GM12878 (cell line): ENCODE measurements around the gene RALGPS1.

Experiments used
- CTCF ChIP-seq, 3 experiments: IDR thresholded peaks in 2 of 3; conservative IDR thresholded peaks in 1 of 3; 2 replicates each; pipeline ENCODE4 v1.5.1; 2011; ENCODE audit warnings: low read depth in 3 of 3, low read length in 3 of 3, mild to moderate bottlenecking in 3 of 3, control low read depth in 2 of 3, moderate library complexity in 2 of 3, inconsistent platforms in 1 of 3, mixed read lengths in 1 of 3; ENCODE audit not compliant: control insufficient read depth in 2 of 3, insufficient read depth in 1 of 3; ENCODE audit errors: extremely low read depth in 1 of 3
- EED ChIP-seq: sonication (generic); IDR thresholded peaks from 2 replicates; pipeline ENCODE4 v1.6.1; 2016; ENCODE audit warnings: antibody characterized with exemption, low read depth
- JUND ChIP-seq: IDR thresholded peaks from 2 replicates; pipeline ENCODE4 v1.6.1; 2012; ENCODE audit warnings: low read depth, mild to moderate bottlenecking, low read length, improper control_type of control experiment, moderate library complexity
- SIN3A ChIP-seq: IDR thresholded peaks from 2 replicates; pipeline ENCODE4 v1.6.1; 2012; ENCODE audit warnings: low read depth, low read length, improper control_type of control experiment
- ZNF687 ChIP-seq: fragments of 450-650 bp; IDR thresholded peaks from 2 replicates; pipeline ENCODE4 v1.6.1; 2017; ENCODE audit warnings: mild to moderate bottlenecking, moderate library complexity

GRCh38 chr9:127179633-127180441 lies 265.3 kb downstream of the RALGPS1 start:
- TF ChIP-seq EED (no peak), SIN3A (no peak), JUND (no peak), ZNF687 (peak; percentile 91), CTCF (IDR thresholded peaks at IDR 0.05 in 2 of 3, conservative IDR thresholded peaks at IDR 0.05 in 1 of 3; ENCODE audit: control insufficient read depth in 2 of 3, extremely low read depth in 1 of 3, insufficient read depth in 1 of 3, low read depth in 3 of 3, low read length in 3 of 3) (no peak)
